ENCODE results near the gene MAMDC4.

DNA sequence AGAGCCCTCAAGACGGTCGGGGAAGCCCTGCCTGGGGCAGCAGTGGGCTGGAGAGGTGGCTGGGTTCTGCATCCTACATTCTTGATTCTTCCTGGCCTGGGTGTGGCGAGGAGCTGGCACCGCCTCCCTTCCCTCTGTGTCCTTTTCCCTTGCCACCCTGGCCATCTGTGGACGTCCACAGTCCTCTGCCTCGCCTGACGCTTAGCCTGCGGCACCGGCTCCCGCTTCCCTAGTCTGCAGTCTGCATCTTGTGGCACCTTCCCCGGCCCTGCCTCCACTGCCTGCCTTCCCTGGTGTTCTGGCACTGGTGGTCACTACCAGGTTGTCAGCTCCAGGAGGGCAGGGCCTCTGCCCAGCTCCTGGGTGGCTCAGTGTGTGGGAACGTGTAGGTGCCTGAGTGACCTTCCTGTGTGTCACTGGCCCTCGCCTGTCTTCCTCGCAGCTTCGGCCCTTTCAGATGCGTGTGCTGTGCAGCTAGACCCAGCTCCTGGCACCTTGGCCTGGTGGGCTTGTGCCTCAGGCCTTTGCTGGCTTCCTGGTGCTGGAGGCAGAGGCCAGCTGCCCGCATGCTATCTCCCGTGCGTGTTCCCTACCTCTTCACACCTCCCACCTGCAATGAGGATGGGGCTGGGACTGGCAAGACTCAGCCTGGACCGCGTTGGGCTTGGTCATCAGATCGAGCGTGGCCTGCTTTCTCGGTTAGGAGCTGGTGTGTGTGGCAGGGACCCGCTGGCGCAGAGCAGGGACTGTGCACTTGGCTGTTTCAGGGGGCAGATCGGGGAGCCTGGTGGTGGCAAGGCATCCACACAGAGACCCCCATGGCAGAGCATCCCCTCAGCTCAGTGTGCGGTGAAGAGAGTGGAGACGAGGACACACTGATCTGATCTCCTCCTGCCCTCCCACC lies 55.1 kb downstream of the MAMDC4 start:
- no peak for TF ChIP-seq NFYB (CRISPR knock-in tag; conservative IDR thresholded peaks at IDR 0.05; ENCODE audit: low read depth)
- TF ChIP-seq, protein P1, sequence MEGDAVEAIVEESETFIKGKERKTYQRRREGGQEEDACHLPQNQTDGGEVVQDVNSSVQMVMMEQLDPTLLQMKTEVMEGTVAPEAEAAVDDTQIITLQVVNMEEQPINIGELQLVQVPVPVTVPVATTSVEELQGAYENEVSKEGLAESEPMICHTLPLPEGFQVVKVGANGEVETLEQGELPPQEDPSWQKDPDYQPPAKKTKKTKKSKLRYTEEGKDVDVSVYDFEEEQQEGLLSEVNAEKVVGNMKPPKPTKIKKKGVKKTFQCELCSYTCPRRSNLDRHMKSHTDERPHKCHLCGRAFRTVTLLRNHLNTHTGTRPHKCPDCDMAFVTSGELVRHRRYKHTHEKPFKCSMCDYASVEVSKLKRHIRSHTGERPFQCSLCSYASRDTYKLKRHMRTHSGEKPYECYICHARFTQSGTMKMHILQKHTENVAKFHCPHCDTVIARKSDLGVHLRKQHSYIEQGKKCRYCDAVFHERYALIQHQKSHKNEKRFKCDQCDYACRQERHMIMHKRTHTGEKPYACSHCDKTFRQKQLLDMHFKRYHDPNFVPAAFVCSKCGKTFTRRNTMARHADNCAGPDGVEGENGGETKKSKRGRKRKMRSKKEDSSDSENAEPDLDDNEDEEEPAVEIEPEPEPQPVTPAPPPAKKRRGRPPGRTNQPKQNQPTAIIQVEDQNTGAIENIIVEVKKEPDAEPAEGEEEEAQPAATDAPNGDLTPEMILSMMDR (IDR thresholded peaks at IDR 0.05) = no peak
- TF ChIP-seq CBFB (CRISPR knock-in tag; IDR thresholded peaks at IDR 0.05; ENCODE audit: low read depth) = no peak
- no peak for TF ChIP-seq JUN (CRISPR knock-in tag; IDR thresholded peaks at IDR 0.05)
- TF ChIP-seq GRHL2 (CRISPR knock-in tag; IDR thresholded peaks at IDR 0.05; ENCODE audit: insufficient replicate concordance, severe bottlenecking) = no peak
- TF ChIP-seq NFE2L1 (CRISPR knock-in tag; IDR thresholded peaks at IDR 0.05) = no peak
- TF ChIP-seq, protein P2, sequence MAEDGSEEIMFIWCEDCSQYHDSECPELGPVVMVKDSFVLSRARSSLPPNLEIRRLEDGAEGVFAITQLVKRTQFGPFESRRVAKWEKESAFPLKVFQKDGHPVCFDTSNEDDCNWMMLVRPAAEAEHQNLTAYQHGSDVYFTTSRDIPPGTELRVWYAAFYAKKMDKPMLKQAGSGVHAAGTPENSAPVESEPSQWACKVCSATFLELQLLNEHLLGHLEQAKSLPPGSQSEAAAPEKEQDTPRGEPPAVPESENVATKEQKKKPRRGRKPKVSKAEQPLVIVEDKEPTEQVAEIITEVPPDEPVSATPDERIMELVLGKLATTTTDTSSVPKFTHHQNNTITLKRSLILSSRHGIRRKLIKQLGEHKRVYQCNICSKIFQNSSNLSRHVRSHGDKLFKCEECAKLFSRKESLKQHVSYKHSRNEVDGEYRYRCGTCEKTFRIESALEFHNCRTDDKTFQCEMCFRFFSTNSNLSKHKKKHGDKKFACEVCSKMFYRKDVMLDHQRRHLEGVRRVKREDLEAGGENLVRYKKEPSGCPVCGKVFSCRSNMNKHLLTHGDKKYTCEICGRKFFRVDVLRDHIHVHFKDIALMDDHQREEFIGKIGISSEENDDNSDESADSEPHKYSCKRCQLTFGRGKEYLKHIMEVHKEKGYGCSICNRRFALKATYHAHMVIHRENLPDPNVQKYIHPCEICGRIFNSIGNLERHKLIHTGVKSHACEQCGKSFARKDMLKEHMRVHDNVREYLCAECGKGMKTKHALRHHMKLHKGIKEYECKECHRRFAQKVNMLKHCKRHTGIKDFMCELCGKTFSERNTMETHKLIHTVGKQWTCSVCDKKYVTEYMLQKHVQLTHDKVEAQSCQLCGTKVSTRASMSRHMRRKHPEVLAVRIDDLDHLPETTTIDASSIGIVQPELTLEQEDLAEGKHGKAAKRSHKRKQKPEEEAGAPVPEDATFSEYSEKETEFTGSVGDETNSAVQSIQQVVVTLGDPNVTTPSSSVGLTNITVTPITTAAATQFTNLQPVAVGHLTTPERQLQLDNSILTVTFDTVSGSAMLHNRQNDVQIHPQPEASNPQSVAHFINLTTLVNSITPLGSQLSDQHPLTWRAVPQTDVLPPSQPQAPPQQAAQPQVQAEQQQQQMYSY (CRISPR knock-in tag; IDR thresholded peaks at IDR 0.05) = no peak
- TF ChIP-seq, protein P3, sequence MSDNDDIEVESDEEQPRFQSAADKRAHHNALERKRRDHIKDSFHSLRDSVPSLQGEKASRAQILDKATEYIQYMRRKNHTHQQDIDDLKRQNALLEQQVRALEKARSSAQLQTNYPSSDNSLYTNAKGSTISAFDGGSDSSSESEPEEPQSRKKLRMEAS (CRISPR knock-in tag; IDR thresholded peaks at IDR 0.05) = no peak
- no peak for TF ChIP-seq SP1 (CRISPR knock-in tag; conservative IDR thresholded peaks at IDR 0.05)
- no peak for TF ChIP-seq IRF2 (CRISPR knock-in tag; IDR thresholded peaks at IDR 0.05; ENCODE audit: borderline replicate concordance, low read depth)
- no peak for TF ChIP-seq ATF1 (CRISPR knock-in tag; IDR thresholded peaks at IDR 0.05)
